ENCODE results near the gene LYSMD1. TPM values are rescaled to one million over a fixed set of nuclear protein-coding genes. Genes with fewer than 3 reads are reported as not detected.
A peak's percentile ranks its signal among the peaks of the same experiment; 100 is the strongest.
"Not testable (repeated sequence)": the region's sequence is repeated elsewhere in the genome, so short reads cannot be mapped to it uniquely, and the experiment has no call there.

The LYSMD1 gene
- polyA plus RNA-seq, 3 donors, result 16.4 to 20.1 (median 19.0) TPM

DNA sequence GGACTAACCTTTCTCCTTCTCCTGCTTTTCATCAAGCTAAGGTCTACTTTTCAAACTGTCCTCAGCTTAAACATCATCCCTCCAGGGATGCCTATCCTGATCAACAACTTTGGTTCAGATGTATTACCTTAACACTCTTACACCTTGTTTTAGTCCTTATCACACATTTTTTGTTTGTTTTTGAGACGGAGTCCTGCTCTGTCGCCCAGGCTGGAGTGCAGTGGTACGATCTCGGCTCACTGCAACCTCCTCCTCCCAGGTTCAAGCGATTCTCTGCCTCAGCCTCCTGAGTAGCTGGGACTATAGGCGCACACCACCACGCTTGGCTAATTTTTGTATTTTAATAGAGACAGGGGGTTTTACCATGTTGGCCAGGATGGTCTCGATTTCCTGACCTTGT lies 23.0 kb upstream of the LYSMD1 start:
- DNase-seq (ENCODE audit: extremely low read depth in 1 of 11, low read depth in 9 of 11, low spot score in 4 of 11), result not testable (repeated sequence)

DNA sequence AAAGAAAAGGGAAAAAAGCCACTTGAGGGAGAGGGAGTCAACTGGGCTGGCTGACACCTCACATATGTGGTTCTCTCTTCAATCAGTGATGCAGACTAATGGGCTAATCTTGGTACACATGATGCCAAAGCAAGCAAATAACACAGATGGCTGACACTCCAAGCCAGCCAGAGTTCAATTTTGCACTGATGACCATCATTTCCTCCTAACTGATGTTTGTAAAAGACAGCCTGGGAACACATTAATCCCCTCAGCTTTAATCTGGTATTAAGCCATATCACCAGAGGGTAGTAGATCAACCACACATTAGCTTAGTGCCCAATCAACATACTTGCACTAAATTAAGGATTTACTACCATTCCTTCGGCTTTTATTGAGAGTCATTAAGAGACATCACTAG lies 21.5 kb upstream of the LYSMD1 start:
- no peak for DNase-seq (ENCODE audit: extremely low read depth in 1 of 11, low read depth in 9 of 11, low spot score in 4 of 11)

DNA sequence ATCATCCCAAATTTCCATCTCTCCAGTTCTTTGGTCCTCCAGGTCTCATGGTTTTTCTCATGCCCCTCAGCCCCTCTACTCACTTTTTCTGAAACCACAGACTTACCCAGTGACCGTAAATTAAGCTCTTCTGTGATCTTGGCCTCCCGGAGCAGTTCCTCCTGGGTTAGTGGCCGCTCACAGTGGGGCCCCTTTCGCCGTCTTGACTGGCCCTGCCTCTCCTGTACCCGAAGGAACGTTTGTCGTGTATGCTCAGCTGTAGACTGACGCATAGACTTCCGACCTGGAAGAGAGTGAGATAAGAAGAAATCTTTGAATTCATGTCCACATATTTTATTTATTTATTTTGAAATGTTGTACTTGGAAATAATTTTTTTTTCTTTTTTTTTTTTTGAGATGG lies 18.5 kb upstream of the LYSMD1 start:
- DNase-seq (ENCODE audit: extremely low read depth in 1 of 11, low read depth in 9 of 11, low spot score in 4 of 11), result no peak

DNA sequence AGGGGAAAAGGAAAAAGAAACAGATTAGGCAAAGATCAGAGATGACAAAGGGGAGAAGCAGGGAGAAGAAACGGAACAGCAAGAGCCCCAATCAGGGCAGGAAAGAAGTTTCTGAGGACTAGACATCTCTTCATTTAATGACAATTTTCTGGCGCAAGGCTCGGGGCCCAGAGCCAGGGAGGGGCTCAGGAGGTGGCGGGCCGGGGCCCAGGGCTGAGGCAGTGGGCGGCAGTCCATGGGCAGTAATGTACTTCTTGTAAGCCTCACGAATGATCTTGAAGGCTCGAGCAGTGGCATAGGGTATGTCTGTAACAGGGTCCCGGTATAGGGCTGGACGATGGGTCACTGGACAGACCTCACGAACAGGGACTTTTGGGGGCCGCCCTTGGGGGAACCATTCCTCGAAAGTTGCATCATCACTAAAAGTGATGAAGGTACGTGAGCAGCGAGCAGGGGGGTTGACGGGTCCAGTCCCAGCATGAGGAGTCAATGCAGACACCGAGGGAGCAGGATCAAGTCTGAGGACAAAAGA lies 10.9 kb upstream of the LYSMD1 start:
- no peak for DNase-seq (ENCODE audit: extremely low read depth in 1 of 11, low read depth in 9 of 11, low spot score in 4 of 11)

DNA sequence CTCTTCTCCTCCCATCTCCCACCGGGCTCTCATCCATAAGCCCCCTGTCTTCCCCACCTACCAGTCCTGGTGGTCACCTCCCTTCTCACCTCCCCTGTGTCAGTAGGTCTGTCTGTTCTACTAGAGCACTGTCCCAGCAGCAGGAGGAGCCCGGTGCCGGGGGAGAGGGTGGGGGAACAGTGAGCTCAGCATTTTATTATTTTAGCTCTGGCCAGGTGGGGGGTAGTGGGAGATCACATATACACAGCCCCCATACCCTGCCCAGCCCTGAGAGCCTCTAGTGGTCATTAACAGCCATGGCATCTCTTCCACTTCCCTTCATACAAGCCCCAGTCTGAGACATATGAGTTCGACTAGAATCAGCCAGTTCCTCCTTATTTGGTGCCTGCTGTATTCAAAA lies 10.2 kb upstream of the LYSMD1 start, which contains the start of gene TMOD4:
Gene TMOD4 (minus strand): TSS at position 119 of the 400 bp plus-strand sequence. CDS start 1,106 bp downstream, outside the sequence.
- DNase-seq (ENCODE audit: extremely low read depth in 1 of 11, low read depth in 9 of 11, low spot score in 4 of 11), result no peak

DNA sequence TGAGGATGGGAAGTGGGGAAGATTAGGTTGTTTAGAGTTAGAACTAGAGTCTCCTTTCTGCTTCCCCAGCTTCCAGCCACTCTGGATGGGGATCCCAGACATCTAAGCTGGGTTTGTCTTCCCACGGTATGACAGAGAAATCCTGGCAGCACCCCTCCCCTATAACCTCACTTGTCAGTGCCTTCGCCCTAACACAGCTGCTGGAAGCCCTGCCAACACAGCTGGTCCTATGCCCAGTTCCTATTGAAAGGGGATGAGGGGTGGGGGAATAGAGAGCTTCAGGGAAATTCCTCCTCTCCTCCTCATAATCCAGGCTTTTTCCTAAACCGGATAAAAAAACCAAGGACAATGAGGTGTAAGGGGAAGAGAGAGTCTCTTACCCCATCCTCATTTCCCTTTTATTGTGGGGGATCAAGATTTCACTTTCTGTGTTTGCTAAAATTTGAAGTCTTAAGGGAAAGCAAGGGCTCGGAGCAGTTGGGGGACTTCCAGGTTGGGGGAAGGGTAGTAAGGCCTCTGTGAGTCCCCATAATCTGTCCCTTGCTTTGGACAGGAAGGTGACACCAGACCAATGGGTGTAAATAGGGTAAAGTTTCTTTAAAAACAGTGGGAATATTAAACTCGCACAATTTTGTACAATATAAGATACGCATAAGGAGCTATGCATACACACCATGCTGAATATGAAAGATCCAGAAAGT lies 9.5 kb upstream of the LYSMD1 start:
- DNase-seq (ENCODE audit: extremely low read depth in 1 of 11, low read depth in 9 of 11, low spot score in 4 of 11), result no peak

DNA sequence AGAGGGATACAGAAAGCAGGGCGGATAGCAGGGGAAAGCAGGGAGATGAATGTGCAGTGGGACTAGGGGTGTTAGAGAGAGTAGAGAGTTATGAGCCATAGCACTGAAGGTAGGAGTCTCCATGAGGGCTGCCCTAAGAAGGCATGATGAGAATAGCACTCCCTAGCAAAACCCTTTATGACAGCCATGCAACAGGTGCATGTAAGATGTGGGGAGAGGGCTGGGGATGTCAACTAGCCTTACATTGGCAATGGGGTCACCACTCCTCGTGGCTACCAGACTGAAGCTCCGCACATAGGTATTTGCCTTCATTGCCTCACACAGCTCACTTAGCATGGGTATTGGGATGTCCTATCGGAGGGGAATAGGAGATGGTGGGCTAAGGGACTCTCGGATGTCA lies 5.5 kb upstream of the LYSMD1 start:
- DNase-seq (ENCODE audit: extremely low read depth in 1 of 11, low read depth in 9 of 11, low spot score in 4 of 11), result no peak

DNA sequence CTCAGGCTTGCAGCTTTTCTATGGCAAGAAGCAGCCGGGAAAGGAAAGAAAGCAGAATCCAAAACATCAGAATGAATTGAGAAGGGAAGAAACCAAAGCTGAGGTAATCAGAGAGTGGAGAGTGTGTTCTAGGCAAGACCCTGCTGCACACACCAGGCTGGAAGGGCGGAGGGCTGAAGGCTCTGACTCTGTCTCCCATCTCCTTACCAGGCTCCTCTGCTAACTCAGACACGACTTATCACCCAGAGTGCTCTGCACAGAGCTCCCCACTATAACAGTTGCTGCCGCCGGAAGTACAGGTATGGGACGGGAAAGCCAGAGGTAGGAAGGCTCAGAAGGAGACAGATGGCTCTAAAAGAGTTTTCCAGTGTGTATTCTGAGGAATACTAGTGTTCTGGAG lies 1.4 kb upstream of the LYSMD1 start:
- no peak for DNase-seq (ENCODE audit: extremely low read depth in 1 of 11, low read depth in 9 of 11, low spot score in 4 of 11)

DNA sequence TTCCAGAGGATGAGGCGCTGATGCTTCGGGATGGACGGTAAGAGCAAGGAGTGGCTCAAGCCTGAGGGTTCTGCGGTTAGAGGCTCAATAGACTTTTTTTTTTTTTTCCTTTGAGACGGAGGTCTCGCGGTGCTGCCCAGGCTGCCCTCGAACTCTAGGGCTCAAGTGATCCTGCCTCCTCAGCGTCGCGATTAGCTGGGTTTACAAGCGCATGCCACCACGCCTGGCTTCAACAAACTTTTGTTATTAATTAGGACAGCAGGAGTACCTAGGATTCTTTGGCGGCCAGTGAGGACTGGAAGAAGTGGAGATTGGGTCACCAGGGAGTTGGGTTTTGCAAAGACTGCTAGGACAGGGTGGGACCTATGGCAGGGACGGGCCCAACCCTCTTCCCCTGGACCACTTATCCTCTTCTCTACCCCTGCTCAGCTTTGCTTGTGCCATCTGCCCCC lies 829 bp upstream of the LYSMD1 start:
- peak in 1 of 11 donors; percentile 18 for DNase-seq (ENCODE audit: extremely low read depth in 1 of 11, low read depth in 9 of 11, low spot score in 4 of 11)

DNA sequence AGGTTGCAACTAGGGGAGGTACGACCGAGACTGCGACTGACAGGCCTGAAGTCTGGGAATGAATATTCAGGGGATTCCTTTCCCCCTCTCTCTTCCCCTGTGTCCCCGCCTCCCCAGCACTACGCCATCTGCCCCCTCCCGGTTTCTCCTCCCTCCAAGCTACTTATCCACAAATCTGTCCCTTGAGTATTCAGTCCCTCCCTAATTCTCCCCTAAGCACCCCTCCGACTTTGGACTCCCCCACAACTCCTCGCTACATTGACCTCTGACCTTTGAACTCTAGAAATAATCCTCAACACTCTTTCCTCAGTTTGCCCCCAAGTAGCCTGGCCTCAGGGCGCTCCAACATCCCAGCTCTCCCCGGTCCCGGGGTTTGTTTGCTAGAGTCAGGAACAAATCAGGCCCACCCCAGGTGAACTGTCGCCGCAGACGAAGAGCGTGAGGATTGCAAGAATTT lies 393 bp downstream of the LYSMD1 start:
- peak in 6 of 11 donors; percentile 45 to 67 (median 58) for DNase-seq (ENCODE audit: extremely low read depth in 1 of 11, low read depth in 9 of 11, low spot score in 4 of 11)

DNA sequence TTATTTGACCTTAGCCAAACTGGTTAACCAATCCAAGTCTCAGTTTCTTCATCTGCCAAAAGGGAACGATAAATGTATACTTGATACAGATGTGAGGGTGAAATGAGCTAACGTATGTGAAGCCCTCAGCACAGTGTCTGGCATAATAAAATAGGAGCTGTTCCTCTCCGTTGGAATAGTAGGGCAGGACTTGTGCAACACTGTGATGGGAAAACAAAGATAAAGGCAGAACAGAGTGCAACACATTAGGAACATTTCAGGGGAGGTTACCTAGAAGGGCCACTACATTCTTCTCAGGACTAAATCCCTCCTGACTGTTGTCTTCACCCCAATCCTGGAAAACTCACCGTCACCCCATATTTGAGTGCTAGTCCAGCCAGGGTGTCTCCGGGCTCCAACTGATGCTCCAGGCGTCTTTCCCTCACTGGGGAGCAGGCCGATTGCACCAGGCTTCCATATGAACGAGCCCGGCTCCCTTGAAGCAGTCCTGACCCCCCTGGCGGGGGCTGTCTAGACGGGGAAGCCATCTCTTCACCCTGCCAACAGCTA lies 896 bp downstream of the LYSMD1 start:
- no peak for DNase-seq (ENCODE audit: extremely low read depth in 1 of 11, low read depth in 9 of 11, low spot score in 4 of 11)

DNA sequence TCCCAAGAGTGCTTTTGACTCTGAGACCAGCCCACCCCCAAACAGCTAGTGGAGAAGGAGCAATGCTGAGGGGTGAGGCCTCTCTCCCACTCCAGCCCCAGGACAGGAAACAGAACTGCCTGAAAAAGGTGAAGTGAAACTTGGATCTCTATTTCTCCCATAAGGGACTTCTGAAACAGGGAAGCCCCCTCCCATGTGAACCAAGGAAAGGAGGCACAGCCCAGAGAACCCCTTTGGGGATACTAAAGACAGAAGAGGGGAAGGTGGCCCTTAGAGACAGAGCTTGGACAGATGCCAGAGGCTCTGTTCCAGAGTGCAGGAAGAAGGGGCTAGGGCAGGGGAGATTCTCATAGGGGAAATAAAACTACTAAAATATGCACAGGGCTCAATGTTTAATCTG lies 6.3 kb downstream of the LYSMD1 start:
- DNase-seq (ENCODE audit: extremely low read depth in 1 of 11, low read depth in 9 of 11, low spot score in 4 of 11), result no peak

DNA sequence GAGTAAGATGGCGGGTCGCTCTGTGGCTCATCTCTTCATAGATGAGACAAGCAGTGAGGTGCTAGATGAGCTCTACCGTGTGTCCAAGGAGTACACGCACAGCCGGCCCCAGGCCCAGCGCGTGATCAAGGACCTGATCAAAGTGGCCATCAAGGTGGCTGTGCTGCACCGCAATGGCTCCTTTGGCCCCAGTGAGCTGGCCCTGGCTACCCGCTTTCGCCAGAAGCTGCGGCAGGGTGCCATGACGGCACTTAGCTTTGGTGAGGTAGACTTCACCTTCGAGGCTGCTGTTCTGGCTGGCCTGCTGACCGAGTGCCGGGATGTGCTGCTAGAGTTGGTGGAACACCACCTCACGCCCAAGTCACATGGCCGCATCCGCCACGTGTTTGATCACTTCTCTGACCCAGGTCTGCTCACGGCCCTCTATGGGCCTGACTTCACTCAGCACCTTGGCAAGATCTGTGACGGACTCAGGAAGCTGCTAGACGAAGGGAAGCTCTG lies 6.9 kb downstream of the LYSMD1 start:
- DNase-seq (ENCODE audit: extremely low read depth in 1 of 11, low read depth in 9 of 11, low spot score in 4 of 11), result no peak

DNA sequence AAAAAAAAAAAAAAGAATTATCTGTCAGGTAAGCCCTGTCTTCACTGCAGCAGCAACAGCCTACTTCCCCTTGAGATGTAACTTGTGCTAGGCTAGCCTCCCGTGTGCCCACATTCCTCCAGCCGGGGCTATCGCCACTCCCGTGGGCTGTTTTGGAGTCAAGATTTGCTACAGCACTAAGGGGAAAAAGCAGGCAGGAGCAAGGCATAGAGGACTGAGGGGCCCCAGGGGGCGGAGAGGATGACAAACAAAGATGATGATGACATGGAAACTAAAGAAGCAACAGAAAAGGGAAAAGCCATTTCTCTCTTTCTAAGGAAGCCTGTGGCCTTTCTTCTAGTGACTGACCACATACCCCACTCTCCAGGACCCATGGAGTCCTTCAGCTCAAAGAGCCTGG lies 7.4 kb downstream of the LYSMD1 start:
- no peak for DNase-seq (ENCODE audit: extremely low read depth in 1 of 11, low read depth in 9 of 11, low spot score in 4 of 11)

DNA sequence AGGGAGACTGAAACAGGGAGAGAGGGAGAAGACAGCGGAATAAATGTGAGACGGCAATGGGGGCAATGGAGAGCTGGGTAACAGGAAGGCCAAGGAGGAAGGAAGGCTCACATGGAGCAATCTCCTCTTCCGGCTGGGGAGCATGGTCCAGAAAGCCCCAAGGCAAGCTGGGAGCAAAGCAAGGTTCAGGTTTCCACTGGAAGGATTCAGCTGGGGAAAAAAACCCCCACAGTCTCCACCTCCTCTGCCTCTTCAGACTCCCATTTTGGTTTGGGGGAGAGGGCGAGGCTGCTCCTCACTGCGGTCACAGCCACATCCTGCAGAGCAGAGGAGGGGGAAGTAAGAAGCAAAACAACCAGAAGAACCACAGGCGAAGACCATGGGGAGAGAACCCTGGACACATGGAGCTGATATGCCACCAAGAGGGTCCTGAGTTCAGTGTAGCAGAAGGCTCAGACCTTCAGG lies 8.6 kb downstream of the LYSMD1 start:
- no peak for DNase-seq (ENCODE audit: extremely low read depth in 1 of 11, low read depth in 9 of 11, low spot score in 4 of 11)

DNA sequence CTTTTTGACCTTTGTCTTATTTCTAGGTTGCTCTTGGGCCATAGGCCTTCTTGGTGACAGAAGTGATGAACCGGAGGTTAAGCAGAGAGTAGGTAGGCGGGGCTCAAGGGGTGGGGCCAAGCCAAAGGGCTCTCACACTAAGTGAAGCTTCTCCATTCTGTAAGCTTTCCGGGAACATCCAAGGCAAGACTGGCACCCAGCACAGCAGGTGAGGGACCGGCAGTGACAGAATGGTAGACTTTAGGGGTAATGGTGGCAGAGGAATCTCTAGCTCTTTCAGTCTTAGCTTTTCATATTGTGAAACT lies 9.2 kb downstream of the LYSMD1 start, which contains the start of gene TNFAIP8L2:
Gene TNFAIP8L2 (plus strand): TSS at position 135 of the 305 bp plus-strand sequence. CDS start 2,049 bp downstream, outside the sequence.
- no peak for DNase-seq (ENCODE audit: extremely low read depth in 1 of 11, low read depth in 9 of 11, low spot score in 4 of 11)

DNA sequence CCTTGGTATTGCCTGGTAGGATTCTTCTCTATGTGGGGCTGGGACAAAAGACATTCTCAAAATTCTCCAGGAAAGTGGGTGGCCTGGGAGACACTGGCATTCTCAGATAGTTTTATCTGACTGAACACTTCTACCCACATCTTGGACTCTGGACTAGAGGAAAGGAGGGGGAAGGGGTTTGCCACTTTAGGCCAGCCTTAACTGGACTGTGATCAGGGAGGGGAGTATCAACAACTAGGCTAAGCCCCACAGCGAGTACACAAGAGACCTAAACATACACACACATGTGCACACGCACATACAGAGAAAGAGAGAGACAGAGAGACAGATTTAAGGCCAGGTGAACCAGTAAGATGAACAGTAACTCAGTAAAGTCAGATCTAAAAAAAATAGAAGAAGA lies 18.0 kb downstream of the LYSMD1 start:
- no peak for DNase-seq (ENCODE audit: extremely low read depth in 1 of 11, low read depth in 9 of 11, low spot score in 4 of 11)

DNA sequence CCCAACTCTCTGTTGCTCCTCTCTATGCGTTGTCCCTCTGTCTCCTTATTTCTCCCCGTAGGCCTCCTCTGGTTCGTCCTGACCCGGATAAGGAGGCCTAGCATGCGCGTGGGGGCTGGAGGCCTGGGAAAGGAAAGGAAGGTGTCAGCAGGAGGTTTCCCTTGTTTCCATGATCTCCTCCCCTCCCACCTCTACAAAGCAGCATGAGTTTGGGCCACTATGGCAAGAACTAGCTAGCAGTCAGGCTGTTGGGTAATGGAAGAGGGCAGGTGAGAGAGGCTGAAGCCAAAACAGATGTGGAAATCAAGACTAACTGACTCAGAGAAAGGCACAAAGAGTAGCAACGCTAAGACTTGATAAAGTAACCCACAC lies 18.6 kb downstream of the LYSMD1 start:
- no peak for DNase-seq (ENCODE audit: extremely low read depth in 1 of 11, low read depth in 9 of 11, low spot score in 4 of 11)

DNA sequence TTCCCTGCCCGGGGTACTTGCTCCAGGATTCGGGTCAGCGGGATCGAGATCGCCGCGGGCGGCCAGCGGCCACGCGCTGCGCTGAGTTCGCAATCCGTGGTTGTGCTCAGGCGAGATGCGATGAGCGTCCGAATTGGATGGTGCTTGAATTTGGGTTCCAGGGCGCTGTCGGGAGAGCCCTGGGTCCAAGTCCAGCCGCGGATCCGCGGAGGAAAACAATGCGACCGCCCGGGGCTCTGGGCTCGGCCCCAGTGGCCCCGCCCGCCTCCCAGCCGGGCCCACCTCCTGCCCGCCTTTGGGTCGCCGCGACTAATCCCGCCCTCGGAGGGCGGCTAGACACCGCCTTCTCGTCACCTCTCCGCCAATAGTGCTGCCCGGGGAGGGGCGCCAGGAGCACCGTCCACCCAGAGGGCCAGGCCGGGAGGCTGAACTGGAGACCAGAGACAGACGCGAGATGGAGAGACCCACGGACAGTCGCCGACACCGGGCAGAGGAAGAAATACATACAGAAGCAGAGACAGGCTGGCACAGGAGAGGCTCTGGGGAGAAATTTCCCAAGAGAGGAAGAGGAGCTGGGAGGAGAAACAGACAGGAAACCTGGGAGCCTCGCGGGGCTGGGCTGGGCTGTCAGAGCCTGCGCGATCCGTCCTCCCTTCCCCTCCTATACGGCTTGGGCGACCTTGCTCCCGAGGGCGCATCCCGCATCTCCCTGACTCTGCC lies 19.1 kb downstream of the LYSMD1 start, which contains the start of gene SEMA6C:
Gene SEMA6C (minus strand): TSS at position 220 of the 720 bp plus-strand sequence. CDS start 4,010 bp downstream, outside the sequence.
- peak in 10 of 11 donors; percentile 75 to 94 (median 88) for DNase-seq (ENCODE audit: extremely low read depth in 1 of 11, low read depth in 9 of 11, low spot score in 4 of 11)

DNA sequence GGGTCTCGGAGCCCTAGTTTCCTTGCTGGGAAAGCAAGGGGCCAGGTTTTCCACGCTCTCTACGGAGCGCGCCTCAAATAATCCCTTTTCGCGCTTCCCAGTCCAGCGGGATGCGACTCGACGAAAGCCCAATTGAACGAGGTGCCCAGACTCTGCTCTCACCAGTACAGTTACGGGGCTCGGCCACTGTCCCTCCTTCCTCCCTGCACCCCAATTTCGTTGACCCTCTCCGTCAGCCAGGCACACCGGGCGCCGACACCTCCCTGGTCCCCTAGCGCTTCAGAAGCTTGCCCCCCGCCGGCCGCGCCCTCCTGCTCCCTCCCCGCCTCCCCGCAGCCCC lies 19.7 kb downstream of the LYSMD1 start:
- DNase-seq (ENCODE audit: extremely low read depth in 1 of 11, low read depth in 9 of 11, low spot score in 4 of 11), result peak in 1 of 11 donors; percentile 20

Data from renal cortex interstitium (tissue), 11 donors.